Left lung (tissue), 10 donors: ENCODE data around the gene CNTNAP3B. TPM values are rescaled to one million over a fixed set of nuclear protein-coding genes. Genes with fewer than 3 reads are reported as not detected.
"Not testable (repeated sequence)": the region's sequence is repeated elsewhere in the genome, so short reads cannot be mapped to it uniquely, and the experiment has no call there.

Source experiments
- ATAC-seq: fragments of 200-7000 bp; cut with Tn5 transposase; one replicate; pipeline ENCODE4 v1.9.1; 2020; ENCODE audit warnings: moderate library complexity
- DNase-seq, 4 donors: peaks; one replicate each; pipeline ENCODE4 v3.0.0-alpha.2; 2013 to 2020
- H3K27ac ChIP-seq, 2 donors: fragments of 200-600 bp; sonication (generic) in 1 of 2; one replicate each; pipeline versions ENCODE4 v1.5.0 to v1.8.0; 2020 to 2021
- H3K27me3 ChIP-seq, 2 donors: fragments of 200-600 bp; sonication (generic) in 1 of 2; one replicate each; pipeline versions ENCODE4 v1.5.0 to v1.8.0; 2020 to 2021
- H3K36me3 ChIP-seq, 2 donors: fragments of 200-600 bp; sonication (generic) in 1 of 2; one replicate each; pipeline versions ENCODE4 v1.5.0 to v1.8.0; 2020 to 2021
- H3K4me1 ChIP-seq, 2 donors: fragments of 200-600 bp; one replicate each; pipeline ENCODE4 v1.8.0; 2021
- H3K4me3 ChIP-seq, 2 donors: fragments of 200-600 bp; sonication (generic) in 1 of 2; one replicate each; pipeline versions ENCODE4 v1.5.0 to v1.8.0; 2020 to 2021; ENCODE audit warnings: mild to moderate bottlenecking in 1 of 2
- H3K9me3 ChIP-seq, 2 donors: fragments of 200-600 bp; sonication (generic) in 1 of 2; one replicate each; pipeline versions ENCODE4 v1.5.0 to v1.8.0; 2020 to 2021
- intact Hi-C, 2 donors: fragments of 100-400 bp; cut with DNase I; formaldehyde crosslinking; loops; one replicate each; pipeline versions ENCODE4 v1.11.2 to v1.14.2; 2022
- polyA plus RNA-seq, 6 donors: library from polyadenylated mRNA; unstranded; fragments of 120-200 nt; gene quantifications; one replicate each; pipeline ENCODE4 v1.2.1, GENCODE V29; 2013; ENCODE audit not compliant: insufficient read length in 6 of 6
- total RNA-seq, 2 donors: library from RNA; stranded (reverse); fragmentation: NEBNext Ultra II Directional; extraction: Animal tissue kit (Norgen Biotek cat#: 25700); gene quantifications; one replicate each; pipeline ENCODE4 v1.2.1, GENCODE V29; 2021
- donor health status: DM: no; HTN: yes; CAD: no.
- donor health status: DM: no; HTN: no; CAD: no.

Gene CNTNAP3B
- total and polyA plus RNA-seq, 8 donors: 3.4 to 17.5 (median 11.1) TPM

DNA sequence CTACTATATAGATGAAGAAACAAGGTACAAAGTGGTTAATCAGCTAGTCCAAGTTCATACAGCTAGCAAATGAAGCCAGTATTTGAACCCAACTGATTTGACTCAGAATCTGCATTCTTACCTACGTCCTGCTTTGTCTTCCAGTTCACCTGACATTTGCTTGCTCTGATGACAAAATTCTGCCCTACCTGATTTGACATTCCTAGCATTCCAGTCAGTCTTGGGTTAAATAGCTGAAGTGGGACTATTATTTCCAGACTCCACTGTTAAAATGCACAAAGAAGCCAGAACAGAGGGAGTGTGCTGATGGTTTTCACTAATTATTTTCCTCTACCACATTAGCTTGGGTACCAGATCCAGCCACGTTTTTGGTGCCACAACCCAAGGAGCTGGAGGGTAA lies 78.5 kb downstream of the CNTNAP3B start:
- DNase-seq, H3K27ac ChIP-seq, ATAC-seq, H3K4me3 ChIP-seq, H3K4me1 ChIP-seq, H3K36me3 ChIP-seq, H3K27me3 ChIP-seq, intact Hi-C loops, H3K9me3 ChIP-seq: not testable (repeated sequence)

DNA sequence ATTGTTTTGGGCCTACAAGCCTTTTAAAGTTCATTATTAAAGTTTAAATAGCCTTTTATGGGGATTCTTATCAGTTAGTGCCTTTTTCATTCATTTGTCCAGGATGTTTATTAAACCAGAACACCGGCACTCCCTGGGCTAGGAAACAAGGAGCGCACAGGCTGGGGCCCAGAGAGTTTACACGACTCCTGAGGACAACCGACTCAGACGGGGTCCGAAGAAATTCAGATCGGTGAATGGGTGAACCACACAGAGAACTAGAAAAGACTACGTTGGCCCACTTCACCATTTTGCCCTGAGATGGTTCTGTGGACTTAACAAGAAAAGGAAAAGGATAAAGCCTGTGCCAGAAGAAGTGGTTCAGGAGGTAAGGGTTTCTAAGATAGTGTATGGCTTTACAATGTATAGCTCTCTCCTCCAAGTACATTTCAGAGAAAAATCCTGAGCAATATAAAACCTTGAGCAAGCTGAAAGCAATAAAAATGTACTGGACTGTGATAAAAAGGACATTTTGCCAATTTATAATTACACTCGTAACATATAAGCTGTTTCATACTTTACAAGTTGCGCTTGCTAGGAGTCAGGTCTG lies 84.7 kb downstream of the CNTNAP3B start:
- H3K27me3 ChIP-seq, H3K27ac ChIP-seq, ATAC-seq, H3K9me3 ChIP-seq, H3K36me3 ChIP-seq, intact Hi-C loops, DNase-seq, H3K4me3 ChIP-seq, H3K4me1 ChIP-seq: not testable (repeated sequence)

DNA sequence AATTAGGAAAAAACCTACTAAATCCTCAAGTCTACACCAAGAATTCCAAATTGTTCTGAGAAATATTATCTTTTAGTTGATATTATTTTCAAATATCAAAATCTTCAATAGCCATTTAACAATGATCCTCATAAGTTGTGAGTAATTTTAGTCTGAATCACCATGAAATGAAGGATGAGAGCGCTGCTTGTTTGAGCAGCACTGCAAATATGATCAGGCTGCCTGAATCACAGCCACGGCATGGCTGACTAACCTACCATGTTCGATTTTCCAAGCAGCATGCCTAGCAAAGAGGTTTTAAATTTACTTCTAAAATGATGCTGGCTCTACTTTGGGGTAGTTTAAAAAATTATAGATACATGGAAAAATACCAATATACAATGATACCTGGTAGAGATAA lies 95.7 kb downstream of the CNTNAP3B start:
- H3K9me3 ChIP-seq, H3K27me3 ChIP-seq, H3K27ac ChIP-seq, DNase-seq, H3K4me3 ChIP-seq, intact Hi-C loops, H3K4me1 ChIP-seq, H3K36me3 ChIP-seq, ATAC-seq: not testable (repeated sequence)

DNA sequence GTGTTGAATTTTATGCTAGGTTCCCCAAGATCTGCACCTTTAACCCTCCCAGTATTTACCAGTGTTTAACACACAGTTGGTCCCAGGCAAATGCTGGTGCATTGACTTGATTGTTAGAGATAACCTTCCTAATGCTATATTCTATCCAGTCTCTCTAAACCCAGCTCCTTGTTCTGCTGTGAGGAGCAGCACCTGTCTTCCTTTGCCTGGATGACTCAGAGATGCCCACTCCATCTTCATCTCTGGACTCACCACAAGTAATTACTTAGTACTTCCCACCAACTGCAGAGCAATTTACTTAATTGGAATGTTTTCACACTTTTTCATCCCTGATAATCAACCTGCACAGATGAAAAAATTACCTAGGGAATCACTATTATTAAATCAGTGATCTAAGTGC lies 108.6 kb downstream of the CNTNAP3B start:
- H3K4me1 ChIP-seq, H3K36me3 ChIP-seq, DNase-seq, H3K27ac ChIP-seq, ATAC-seq, intact Hi-C loops, H3K27me3 ChIP-seq, H3K4me3 ChIP-seq, H3K9me3 ChIP-seq: not testable (repeated sequence)

DNA sequence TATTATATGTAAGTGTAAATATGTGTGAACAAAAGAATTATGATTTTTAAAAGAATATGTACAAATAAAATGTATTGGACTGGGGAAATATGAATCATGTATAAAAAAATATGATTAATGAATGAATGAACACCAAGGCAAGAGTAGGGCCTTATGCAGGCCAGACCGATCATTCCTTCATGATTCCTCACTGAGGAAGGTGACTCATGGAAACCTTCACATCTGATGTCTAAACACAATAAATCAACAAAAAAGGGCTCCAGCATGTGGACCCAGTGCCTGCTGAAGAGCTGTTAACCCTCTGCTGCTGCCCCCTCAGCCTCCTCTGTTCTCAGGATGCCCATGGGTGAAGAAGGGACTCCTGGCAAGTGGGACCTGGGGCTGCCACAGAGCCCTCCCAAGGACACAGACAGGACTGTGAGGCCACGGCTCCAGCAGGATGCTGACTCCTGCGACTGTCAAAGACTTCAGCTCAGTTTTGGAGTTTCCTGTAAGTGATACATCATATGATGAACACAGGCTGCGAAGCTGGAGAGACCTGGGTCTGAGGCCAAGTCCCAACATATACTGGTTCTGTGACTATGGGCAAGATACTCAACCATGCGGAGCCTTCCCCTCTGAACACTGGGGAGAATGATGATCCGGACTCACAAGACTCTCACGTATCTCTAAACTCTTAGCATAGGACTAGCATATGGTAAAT lies 110.9 kb downstream of the CNTNAP3B start:
- H3K9me3 ChIP-seq, H3K27me3 ChIP-seq, H3K4me1 ChIP-seq, DNase-seq, H3K27ac ChIP-seq, H3K36me3 ChIP-seq, H3K4me3 ChIP-seq, intact Hi-C loops: not testable (repeated sequence)
- peak; percentile 17 for ATAC-seq

DNA sequence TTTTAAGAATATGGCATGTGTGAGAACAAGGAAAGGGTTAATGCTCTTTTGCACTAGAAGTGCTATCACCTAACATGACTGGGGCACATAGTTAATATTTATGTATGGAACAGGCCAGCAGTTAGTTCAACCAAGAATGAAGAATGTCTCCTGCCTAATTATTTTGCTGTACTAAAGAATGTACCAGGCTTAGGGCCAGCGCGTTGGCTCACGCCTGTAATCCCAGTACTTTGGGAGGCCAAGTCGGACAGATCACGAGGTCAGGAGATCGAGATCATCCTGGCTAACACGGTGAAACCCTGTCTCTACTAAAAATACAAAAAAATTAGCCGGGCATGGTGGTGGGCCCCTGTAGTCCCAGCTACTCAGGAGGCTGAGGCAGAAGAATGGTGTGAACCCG lies 114.9 kb downstream of the CNTNAP3B start:
- H3K4me3 ChIP-seq, H3K36me3 ChIP-seq, ATAC-seq, H3K27me3 ChIP-seq, DNase-seq, H3K9me3 ChIP-seq, H3K27ac ChIP-seq, intact Hi-C loops, H3K4me1 ChIP-seq: not testable (repeated sequence)

DNA sequence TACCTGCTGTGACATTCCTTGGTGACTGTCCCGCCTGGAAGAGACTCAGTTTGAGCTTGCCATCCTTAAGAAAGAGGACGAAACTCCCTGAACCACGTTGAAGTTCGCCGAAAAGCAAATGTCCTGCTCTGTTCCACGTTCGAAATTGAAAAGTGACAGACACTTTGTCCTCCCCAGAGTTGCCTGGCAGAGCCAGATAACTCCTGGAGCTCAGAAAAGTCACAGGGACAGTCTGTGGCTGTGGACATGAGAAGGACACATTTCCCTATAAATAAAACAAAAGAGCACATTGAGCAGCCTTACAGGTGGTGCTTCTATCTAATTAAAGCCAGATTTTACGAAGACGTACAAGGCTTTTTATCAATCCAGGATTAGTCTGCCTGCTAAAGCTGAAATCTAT lies 137.6 kb downstream of the CNTNAP3B start:
- H3K9me3 ChIP-seq, H3K27me3 ChIP-seq, H3K36me3 ChIP-seq, intact Hi-C loops, DNase-seq, ATAC-seq, H3K27ac ChIP-seq, H3K4me1 ChIP-seq, H3K4me3 ChIP-seq: not testable (repeated sequence)

DNA sequence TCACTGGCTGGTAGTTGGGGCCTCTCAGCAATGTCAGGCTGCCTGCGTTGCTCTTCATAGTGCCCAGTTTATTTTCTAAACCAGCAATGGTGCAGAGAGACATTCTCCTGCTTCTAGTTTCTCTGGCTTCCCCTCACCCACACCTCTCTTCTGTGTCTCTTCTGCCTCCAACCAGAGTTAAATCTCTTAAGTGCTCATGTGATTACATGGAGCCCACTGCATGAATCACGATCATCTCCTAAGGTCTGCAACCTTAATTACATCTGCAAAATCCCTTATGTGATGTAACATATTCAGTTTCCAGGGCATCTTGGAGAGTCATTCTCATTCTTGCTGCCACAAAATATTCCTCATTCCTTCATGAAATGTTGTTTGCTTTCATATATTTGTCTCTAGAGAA lies 149.0 kb downstream of the CNTNAP3B start:
- intact Hi-C loops, H3K4me3 ChIP-seq, H3K4me1 ChIP-seq, H3K27ac ChIP-seq, DNase-seq, H3K27me3 ChIP-seq, ATAC-seq, H3K36me3 ChIP-seq, H3K9me3 ChIP-seq: not testable (repeated sequence)

DNA sequence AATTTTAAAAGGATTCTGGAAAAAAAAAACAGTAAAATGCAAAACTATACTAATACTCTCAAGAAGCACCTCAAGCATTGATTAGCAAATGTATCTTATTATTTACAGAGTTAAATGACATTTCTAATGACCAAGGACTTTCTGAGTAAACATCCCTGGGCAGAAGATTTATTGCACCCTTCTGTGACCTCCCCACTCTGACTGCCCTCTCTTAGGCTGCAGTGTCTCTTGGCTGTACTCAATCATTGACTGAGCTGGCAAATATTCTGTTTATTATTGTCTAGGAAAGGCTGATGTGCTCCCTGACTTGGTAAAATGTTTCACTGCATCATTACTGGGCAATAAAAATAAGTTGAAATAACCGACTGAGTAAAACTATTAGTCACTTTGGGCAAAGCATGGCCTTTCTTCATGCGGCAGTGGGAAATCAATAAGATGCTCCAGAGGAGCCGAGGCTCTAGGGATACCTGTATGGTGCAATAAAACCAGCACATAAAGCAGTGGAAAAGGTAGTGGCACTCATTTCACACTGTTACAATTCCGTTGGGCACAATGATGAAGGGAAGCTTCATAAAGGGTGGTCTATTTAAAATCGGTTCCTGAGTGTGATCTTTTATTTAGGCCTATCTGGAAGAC lies 151.1 kb downstream of the CNTNAP3B start:
- H3K27me3 ChIP-seq, H3K27ac ChIP-seq, H3K9me3 ChIP-seq, DNase-seq, H3K4me3 ChIP-seq, H3K4me1 ChIP-seq, intact Hi-C loops, ATAC-seq, H3K36me3 ChIP-seq: not testable (repeated sequence)

DNA sequence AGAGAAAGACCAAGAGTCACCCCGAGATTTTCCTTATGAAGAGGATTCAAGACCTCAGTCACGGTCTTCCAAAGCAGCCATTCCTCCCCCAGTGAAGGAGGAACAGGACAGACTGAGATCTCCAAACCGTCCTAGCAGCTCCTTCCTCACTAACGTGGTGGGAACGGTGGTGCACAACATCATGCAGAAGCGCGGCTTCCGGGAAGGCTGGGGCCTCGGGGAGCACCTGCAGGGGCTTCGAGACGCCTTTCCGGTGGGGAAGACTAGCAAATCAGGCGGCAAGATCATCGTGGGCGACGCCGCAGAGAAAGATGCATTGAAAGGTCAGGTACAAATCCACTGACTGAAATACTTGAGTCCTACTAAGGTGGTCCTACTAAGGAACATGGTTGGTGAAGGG lies 154.3 kb downstream of the CNTNAP3B start:
- H3K27me3 ChIP-seq, intact Hi-C loops, H3K9me3 ChIP-seq, H3K4me1 ChIP-seq, ATAC-seq, H3K27ac ChIP-seq, H3K4me3 ChIP-seq, H3K36me3 ChIP-seq: not testable (repeated sequence)
- DNase-seq: peak in 1 of 4 donors; percentile 57

DNA sequence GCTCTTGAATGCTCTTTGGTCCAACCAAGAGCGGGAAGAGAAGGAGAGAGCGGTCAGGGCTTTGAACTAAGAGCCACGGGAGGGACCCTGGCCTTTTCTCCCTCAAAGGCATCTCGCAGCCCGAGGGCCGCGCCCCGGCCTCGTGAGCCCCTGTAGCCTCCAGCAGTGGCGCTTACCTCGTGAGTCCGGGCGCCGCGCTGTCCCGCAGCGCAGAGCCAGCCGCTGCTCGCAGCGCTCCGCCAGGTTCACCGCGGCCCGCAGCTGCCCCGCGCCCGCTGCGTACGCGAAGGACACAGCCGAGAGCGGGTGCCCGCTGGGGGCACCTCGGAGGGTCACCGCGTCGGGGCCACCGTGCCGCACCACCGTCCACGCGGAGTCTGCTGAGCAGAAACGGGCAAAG lies 176.2 kb downstream of the CNTNAP3B start:
- peak in 1 of 4 donors; percentile 43 for DNase-seq
- H3K36me3 ChIP-seq, H3K27ac ChIP-seq, H3K9me3 ChIP-seq, H3K4me3 ChIP-seq, ATAC-seq, H3K27me3 ChIP-seq, H3K4me1 ChIP-seq, intact Hi-C loops: not testable (repeated sequence)

DNA sequence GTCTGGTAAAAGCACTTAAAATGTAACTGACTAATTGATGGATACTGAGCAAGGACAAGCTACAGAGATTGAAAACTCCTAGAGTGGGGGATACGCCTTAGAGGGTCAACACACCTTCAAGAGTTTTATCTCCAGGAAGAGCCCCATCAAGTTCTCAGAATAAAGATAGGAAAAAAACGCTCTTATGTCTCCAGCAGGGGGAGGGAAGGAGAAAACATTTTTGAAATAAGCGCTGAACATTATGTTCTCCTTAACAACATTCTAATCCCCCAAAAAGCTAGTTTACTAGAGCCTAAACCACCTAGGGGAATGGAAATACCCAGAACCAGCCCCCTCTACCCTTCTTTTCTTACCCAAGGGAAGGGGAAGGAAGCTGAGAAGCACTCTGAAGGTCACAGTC lies 187.5 kb downstream of the CNTNAP3B start:
- H3K9me3 ChIP-seq, H3K36me3 ChIP-seq, DNase-seq, H3K4me1 ChIP-seq, H3K27me3 ChIP-seq, intact Hi-C loops, ATAC-seq, H3K4me3 ChIP-seq, H3K27ac ChIP-seq: not testable (repeated sequence)

DNA sequence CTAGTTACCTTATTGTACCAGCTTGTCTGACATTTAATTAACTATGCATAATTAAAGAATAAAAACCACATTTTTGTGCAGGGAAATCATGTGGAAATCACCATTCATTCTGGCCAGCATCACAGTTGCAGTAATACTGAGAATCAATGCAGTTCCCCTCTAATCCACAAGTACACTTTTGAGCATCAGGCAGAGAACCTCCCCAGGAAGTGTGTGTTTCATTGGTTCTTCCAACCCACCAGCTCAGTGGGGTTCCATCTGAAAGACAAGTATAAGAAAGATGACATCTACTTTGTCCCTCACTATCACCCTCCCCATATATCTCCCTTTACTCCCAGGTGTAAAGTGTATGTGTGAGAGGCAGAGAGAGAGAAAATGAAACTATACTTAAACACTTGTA lies 191.1 kb downstream of the CNTNAP3B start:
- H3K9me3 ChIP-seq, ATAC-seq, H3K4me1 ChIP-seq, intact Hi-C loops, H3K27me3 ChIP-seq, H3K27ac ChIP-seq, H3K4me3 ChIP-seq, H3K36me3 ChIP-seq, DNase-seq: not testable (repeated sequence)
